Measurements from ENCODE around the gene XPR1. TPM values are rescaled to one million over a fixed set of nuclear protein-coding genes. Genes with fewer than 3 reads are reported as not detected.

Gene XPR1
- total RNA-seq, 2 donors from 2014 or later, result 39.3 to 50.9 TPM

DNA sequence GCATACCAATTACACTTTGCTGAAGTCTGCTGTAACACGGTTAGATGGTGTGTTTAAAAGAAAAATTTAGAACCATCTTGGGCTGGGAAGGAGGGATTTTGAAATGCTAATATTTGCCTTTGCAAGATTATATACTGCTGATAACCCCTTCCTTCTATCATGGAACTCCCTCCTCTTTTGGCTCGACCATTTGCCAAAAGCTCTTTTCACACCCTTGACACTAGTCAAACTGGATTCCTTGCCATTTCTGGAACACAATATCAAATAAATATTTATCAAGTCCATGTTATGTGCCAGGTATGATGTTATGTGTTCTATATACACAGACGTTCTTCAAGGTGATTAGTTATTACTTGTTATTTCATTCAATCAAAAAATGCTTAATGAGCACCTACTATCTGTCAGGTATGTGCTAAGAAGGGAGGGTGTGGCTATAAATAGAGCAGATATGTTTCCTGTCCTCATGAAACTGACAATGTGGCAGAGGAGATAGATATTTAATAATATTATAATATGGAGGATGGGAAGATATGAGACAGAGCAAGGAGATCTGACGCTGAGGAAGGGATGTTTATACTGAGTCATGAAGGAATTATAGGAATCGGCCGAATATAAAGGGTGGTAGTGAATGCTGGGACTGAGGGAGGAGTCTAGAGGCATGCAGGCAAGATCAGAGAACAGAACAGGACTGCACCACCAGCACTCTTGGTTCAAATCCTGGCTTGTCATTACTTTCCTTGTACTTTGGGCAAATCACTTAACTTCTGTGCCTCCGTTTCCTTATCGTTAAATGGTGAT, 16.1 kb upstream of the XPR1 start:
- Histone ChIP-seq H3K27ac (ENCODE audit: low read depth, low read length) (no peak overlapping the region), H3K36me3 (ENCODE audit: control insufficient read depth, insufficient read depth, low read length) (no peaks in the 10 kb centered on the region), H3K9me3 (ENCODE audit: control insufficient read depth, low read length) (no peaks in the 10 kb centered on the region), H3K4me1 (ENCODE audit: control insufficient read depth, insufficient read depth, low read length) (peaks cover 8% of the 10 kb centered on the region), H3K27me3 (ENCODE audit: control insufficient read depth, insufficient read depth, low read length, poor library complexity, severe bottlenecking) (peaks cover 29% of the 10 kb centered on the region), H3K4me3 (ENCODE audit: low read length) (no peak overlapping the region), H3K9ac (ENCODE audit: extremely low read depth, low read length, poor library complexity, severe bottlenecking) (no peak overlapping the region)
- peaks cover 15% of the 10 kb centered on the region for H3K4me1 Mint-ChIP-seq
- 94 to 97% methylated on average over 6 to 8 of the region's 8 CpGs for WGBS, 2 experiments (ENCODE audit: insufficient coverage in 1 of 2, insufficient read length in 1 of 2)
- no peak for DNase-seq
- TF ChIP-seq, protein P1, sequence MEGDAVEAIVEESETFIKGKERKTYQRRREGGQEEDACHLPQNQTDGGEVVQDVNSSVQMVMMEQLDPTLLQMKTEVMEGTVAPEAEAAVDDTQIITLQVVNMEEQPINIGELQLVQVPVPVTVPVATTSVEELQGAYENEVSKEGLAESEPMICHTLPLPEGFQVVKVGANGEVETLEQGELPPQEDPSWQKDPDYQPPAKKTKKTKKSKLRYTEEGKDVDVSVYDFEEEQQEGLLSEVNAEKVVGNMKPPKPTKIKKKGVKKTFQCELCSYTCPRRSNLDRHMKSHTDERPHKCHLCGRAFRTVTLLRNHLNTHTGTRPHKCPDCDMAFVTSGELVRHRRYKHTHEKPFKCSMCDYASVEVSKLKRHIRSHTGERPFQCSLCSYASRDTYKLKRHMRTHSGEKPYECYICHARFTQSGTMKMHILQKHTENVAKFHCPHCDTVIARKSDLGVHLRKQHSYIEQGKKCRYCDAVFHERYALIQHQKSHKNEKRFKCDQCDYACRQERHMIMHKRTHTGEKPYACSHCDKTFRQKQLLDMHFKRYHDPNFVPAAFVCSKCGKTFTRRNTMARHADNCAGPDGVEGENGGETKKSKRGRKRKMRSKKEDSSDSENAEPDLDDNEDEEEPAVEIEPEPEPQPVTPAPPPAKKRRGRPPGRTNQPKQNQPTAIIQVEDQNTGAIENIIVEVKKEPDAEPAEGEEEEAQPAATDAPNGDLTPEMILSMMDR (conservative IDR thresholded peaks at IDR 0.05), result no peak
- no peaks in the 10 kb centered on the region for H3K36me3 Mint-ChIP-seq (ENCODE audit: low read depth)
- H3K4me3 Mint-ChIP-seq, result no peak overlapping the region
- no peak overlapping the region for H3K27ac Mint-ChIP-seq
- H3K27me3 Mint-ChIP-seq (ENCODE audit: insufficient read depth), result no peaks in the 10 kb centered on the region
- H3K9me3 Mint-ChIP-seq, result no peaks in the 10 kb centered on the region

- Histone ChIP-seq H3K27ac (ENCODE audit: low read depth, low read length) (no peak overlapping the region), H3K9ac (ENCODE audit: extremely low read depth, low read length, poor library complexity, severe bottlenecking) (no peak overlapping the region), H3K9me3 (ENCODE audit: control insufficient read depth, low read length) (no peaks in the 10 kb centered on the region), H3K36me3 (ENCODE audit: control insufficient read depth, insufficient read depth, low read length) (no peaks in the 10 kb centered on the region), H3K4me1 (ENCODE audit: control insufficient read depth, insufficient read depth, low read length) (peaks cover 8% of the 10 kb centered on the region), H3K4me3 (ENCODE audit: low read length) (no peak overlapping the region), H3K27me3 (ENCODE audit: control insufficient read depth, insufficient read depth, low read length, poor library complexity, severe bottlenecking) (peaks cover 37% of the 10 kb centered on the region)
- DNase-seq, result no peak
- Mint-ChIP-seq H3K4me1 (peaks cover 9% of the 10 kb centered on the region), H3K27me3 (ENCODE audit: insufficient read depth) (no peaks in the 10 kb centered on the region), H3K27ac (no peak overlapping the region), H3K4me3 (no peak overlapping the region), H3K9me3 (no peaks in the 10 kb centered on the region), H3K36me3 (ENCODE audit: low read depth) (no peaks in the 10 kb centered on the region)
- TF ChIP-seq, protein P1 (conservative IDR thresholded peaks at IDR 0.05), result no peak
- 79 to 80% methylated on average over 6 of the region's 6 CpGs for WGBS, 2 experiments (ENCODE audit: insufficient coverage in 1 of 2, insufficient read length in 1 of 2)
Observed at GRCh38 chr1:180616439-180616838, 15.4 kb upstream of the XPR1 start.

GRCh38 chr1:180617774-180618395, 13.9 kb upstream of the XPR1 start:
- no peaks in the 10 kb centered on the region for H3K36me3 Mint-ChIP-seq (ENCODE audit: low read depth)
- Histone ChIP-seq H3K27me3 (ENCODE audit: control insufficient read depth, insufficient read depth, low read length, poor library complexity, severe bottlenecking) (peaks cover 40% of the 10 kb centered on the region), H3K27ac (ENCODE audit: low read depth, low read length) (no peak overlapping the region), H3K9ac (ENCODE audit: extremely low read depth, low read length, poor library complexity, severe bottlenecking) (no peak overlapping the region), H3K9me3 (ENCODE audit: control insufficient read depth, low read length) (no peaks in the 10 kb centered on the region), H3K4me1 (ENCODE audit: control insufficient read depth, insufficient read depth, low read length) (peaks cover 8% of the 10 kb centered on the region), H3K36me3 (ENCODE audit: control insufficient read depth, insufficient read depth, low read length) (no peaks in the 10 kb centered on the region), H3K4me3 (ENCODE audit: low read length) (no peak overlapping the region)
- no peaks in the 10 kb centered on the region for H3K9me3 Mint-ChIP-seq
- 94 to 95% methylated on average over 4 of the region's 4 CpGs for WGBS, 2 experiments (ENCODE audit: insufficient coverage in 1 of 2, insufficient read length in 1 of 2)
- H3K27me3 Mint-ChIP-seq (ENCODE audit: insufficient read depth), result peaks cover 3% of the 10 kb centered on the region
- no peak for DNase-seq
- TF ChIP-seq, protein P1 (conservative IDR thresholded peaks at IDR 0.05), result no peak
- no peak overlapping the region for H3K4me3 Mint-ChIP-seq
- H3K4me1 Mint-ChIP-seq, result peaks cover 8% of the 10 kb centered on the region
- no peak overlapping the region for H3K27ac Mint-ChIP-seq
